ENCODE data around the gene TTC21A.

GRCh38 chr3:39103791-39104552 lies 3.5 kb upstream of the TTC21A start:
- TF ChIP-seq CTCF (IDR thresholded peaks at IDR 0.05) (no peak), POLR2A (IDR thresholded peaks at IDR 0.05) (no peak)
